SK-N-MC (cell line): ENCODE results near the gene PCGF6.

Experiments used
- DNase-seq: peaks from one replicate; pipeline ENCODE4 v3.0.0-alpha.2; 2011; ENCODE audit warnings: low read depth, low spot score
- H3K27ac ChIP-seq: fragments of 200-600 bp; sonication (generic); 2 replicates; pipeline ENCODE4 v1.5.1; 2016; ENCODE audit warnings: mixed run types
- H3K36me3 ChIP-seq: fragments of 200-600 bp; sonication (generic); 2 replicates; pipeline ENCODE4 v1.6.1; 2017; ENCODE audit warnings: antibody characterized with exemption, low read length, mixed read lengths; ENCODE audit not compliant: insufficient read depth
- H3K4me3 ChIP-seq: fragments of 200-600 bp; sonication (generic); 2 replicates; pipeline ENCODE4 v1.5.1; 2016
- H3K9ac ChIP-seq: fragments of 200-600 bp; sonication (generic); 2 replicates; pipeline ENCODE4 v1.8.0; 2017; ENCODE audit warnings: mixed run types, mixed read lengths; ENCODE audit not compliant: insufficient read length
- H3K9me3 ChIP-seq: fragments of 200-600 bp; sonication (generic); 2 replicates; pipeline ENCODE4 v1.6.1; 2017; ENCODE audit warnings: low read depth, mild to moderate bottlenecking, antibody characterized with exemption, low read length, moderate library complexity, mixed read lengths
- EZH2 ChIP-seq: fragments of 200-600 bp; sonication (generic); IDR thresholded peaks from one replicate; pipeline ENCODE4 v1.6.1; 2017; ENCODE audit warnings: antibody characterized with exemption
- FOXP2 ChIP-seq: optimal IDR thresholded peaks from 2 replicates; pipeline ENCODE3; 2011; ENCODE audit warnings: mild to moderate bottlenecking, moderate library complexity; ENCODE audit not compliant: insufficient read depth; ENCODE audit errors: extremely low read length, control extremely low read depth
- POLR2AphosphoS5 ChIP-seq: IDR thresholded peaks from 2 replicates; pipeline ENCODE4 v1.6.1; 2012; ENCODE audit warnings: mild to moderate bottlenecking, low read depth, low read length, borderline replicate concordance

PCGF6 gene, protein sequence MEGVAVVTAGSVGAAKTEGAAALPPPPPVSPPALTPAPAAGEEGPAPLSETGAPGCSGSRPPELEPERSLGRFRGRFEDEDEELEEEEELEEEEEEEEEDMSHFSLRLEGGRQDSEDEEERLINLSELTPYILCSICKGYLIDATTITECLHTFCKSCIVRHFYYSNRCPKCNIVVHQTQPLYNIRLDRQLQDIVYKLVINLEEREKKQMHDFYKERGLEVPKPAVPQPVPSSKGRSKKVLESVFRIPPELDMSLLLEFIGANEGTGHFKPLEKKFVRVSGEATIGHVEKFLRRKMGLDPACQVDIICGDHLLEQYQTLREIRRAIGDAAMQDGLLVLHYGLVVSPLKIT

DNA sequence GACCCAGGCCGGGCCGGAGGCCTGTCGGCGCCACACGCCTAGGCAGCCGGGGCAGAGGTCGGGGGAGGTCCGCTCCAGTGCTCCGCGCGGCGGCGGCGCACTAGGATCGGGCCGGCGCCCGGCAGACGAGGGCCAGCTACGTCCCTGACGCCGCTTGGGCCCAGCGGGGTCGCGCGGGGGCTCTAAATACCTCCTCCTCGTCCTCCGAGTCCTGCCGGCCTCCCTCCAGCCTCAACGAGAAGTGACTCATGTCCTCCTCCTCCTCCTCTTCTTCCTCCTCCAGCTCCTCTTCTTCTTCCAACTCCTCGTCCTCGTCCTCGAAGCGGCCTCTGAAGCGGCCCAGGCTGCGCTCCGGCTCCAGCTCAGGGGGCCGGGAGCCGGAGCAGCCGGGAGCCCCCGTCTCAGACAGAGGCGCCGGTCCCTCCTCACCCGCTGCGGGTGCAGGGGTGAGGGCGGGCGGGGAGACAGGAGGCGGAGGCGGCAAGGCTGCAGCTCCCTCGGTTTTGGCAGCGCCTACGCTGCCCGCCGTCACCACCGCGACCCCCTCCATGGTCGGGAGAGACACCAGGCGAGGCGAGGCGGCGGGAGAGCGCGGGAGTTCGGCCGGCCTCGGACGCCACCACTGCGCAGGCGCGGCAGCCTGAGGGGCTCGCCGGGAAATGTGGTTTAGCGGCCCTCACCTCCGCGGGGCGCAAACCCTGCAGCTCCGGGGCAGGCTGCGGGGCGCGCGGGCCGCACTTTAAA lies at the start of gene PCGF6:
Gene PCGF6 (minus strand): TSS at position 624 of the 744 bp plus-strand sequence. CDS start 74 bp downstream, at position 550.
- Histone ChIP-seq H3K36me3 (no peaks in the 10 kb centered on the region; the same call in 1 of the 2 replicates), H3K9me3 (no peaks in the 10 kb centered on the region), H3K9ac (peak within 1 kb of the TSS; percentile 62), H3K4me3 (peak within 1 kb of the TSS; percentile 72), H3K27ac (no peak within 1 kb of the TSS)
- no peak for DNase-seq
- peak; percentile 63; the same call in 1 of the 2 replicates for TF ChIP-seq POLR2AphosphoS5
- TF ChIP-seq FOXP2 = no peak

DNA sequence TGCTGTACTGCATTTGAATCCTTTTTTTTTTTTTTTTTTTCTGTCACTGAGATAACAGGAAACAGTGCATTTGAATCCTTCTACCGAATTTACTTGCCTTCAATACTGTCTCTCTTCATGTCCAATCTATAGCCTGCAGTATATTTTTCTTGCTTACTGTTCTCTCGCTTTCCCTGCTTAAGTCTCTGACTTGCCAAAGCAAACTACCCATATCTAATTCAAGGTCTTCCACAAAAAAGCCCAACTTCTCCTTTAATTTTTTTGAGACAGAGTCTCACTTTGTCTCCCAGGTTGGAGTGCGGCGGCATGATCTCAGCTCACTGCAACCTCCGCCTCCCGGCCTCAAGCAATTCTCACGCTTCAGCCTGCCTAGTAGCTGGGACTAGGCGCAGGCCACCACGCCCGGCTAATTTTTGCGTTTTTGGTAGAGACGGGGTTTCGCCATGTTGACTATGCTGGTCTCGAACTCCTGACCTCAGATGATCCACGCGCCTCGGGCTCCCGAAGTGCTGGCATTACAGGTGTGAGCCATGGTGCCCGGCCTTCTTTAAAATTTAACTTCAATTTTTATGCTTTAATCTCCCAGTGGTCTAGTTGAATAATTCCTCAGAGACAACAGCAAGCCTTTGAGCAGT lies 46.4 kb upstream of the PCGF6 start:
- Histone ChIP-seq H3K9me3 (no peaks in the 10 kb centered on the region), H3K4me3 (peak overlapping the region; percentile 89), H3K36me3 (peaks cover 38% of the 10 kb centered on the region), H3K27ac (no peak overlapping the region), H3K9ac (peak overlapping the region; percentile 86)
- TF ChIP-seq POLR2AphosphoS5 (no peak), FOXP2 (no peak), EZH2 (no peak)
- DNase-seq = no peak

DNA sequence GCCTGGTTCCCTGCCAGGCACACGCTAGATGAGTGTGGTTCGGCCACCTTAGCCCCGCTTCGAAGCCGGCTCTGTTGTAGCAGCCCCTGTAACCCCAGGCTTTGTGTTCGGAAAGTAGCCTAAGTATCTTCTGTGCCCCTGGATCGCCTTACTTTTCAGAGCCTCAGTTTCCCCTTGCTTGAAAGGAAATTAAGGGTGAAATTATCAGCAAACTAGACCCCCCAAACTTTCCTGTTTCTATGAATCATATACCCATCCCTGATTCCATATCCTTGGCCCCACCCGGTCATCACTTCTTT lies 45.8 kb upstream of the PCGF6 start:
- peaks cover 36% of the 10 kb centered on the region for H3K36me3 ChIP-seq
- DNase-seq = no peak
- H3K9ac ChIP-seq = peak overlapping the region; percentile 86
- H3K9me3 ChIP-seq = no peaks in the 10 kb centered on the region
- no peak for TF ChIP-seq EZH2
- no peak for TF ChIP-seq POLR2AphosphoS5
- TF ChIP-seq FOXP2 = no peak
- H3K27ac ChIP-seq = no peak overlapping the region
- peak overlapping the region; percentile 89 for H3K4me3 ChIP-seq

GRCh38 chr10:103396067-103396788 lies 45.3 kb upstream of the PCGF6 start, which contains the start of the genes ATP5MK and PDCD11:
Gene ATP5MK (minus strand): TSS chr10:103396475. CDS start chr10:103392457, 4,018 bp downstream.
Gene PDCD11 (plus strand): TSS chr10:103396626. CDS start chr10:103398427, 1,801 bp downstream.
- peak within 1 kb of the TSS; percentile 86 for H3K9ac ChIP-seq
- H3K36me3 ChIP-seq = peaks cover 37% of the 10 kb centered on the region
- H3K4me3 ChIP-seq = peak within 1 kb of the TSS; percentile 89
- no peaks in the 10 kb centered on the region for H3K9me3 ChIP-seq
- TF ChIP-seq POLR2AphosphoS5 (peak; percentile 91), FOXP2 (no peak)
- no peak within 1 kb of the TSS; the same call in 1 of the 2 replicates for H3K27ac ChIP-seq
- DNase-seq = peak; percentile 52

- peak overlapping the region; percentile 89 for H3K4me3 ChIP-seq
- no peak overlapping the region for H3K27ac ChIP-seq
- peak overlapping the region; percentile 86 for H3K9ac ChIP-seq
- DNase-seq = no peak
- peaks cover 40% of the 10 kb centered on the region for H3K36me3 ChIP-seq
- TF ChIP-seq POLR2AphosphoS5 (no peak), FOXP2 (no peak), EZH2 (no peak)
- no peaks in the 10 kb centered on the region for H3K9me3 ChIP-seq
Measured at GRCh38 chr10:103395754-103396066, 44.8 kb upstream of the PCGF6 start.

- Histone ChIP-seq H3K9ac (no peak overlapping the region), H3K36me3 (peaks cover 27% of the 10 kb centered on the region), H3K27ac (no peak overlapping the region), H3K4me3 (no peak overlapping the region), H3K9me3 (no peaks in the 10 kb centered on the region)
- DNase-seq = no peak
- TF ChIP-seq EZH2 (no peak), POLR2AphosphoS5 (no peak), FOXP2 (no peak)
Measured at GRCh38 chr10:103394180-103394579, 43.2 kb upstream of the PCGF6 start.

DNA sequence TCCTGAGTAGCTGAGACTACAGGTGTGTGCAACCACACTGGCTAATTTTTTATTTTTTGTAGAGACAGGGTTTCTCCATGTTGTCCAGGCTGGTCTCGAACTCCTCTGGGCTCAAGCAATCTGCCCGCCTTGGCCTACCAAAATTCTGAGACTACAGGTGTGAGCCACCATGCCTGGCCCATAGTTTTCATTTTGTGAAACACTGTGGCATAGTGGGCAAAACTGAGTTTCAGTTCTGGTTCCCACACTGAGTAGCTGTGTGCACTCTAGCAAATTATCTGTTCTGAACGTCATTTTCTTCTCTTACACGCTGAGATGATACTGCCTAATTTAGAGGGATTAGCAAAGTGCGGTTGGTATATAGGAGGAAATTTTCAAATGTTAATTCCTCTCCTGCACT lies 31.8 kb upstream of the PCGF6 start:
- Histone ChIP-seq H3K36me3 (peaks cover 11% of the 10 kb centered on the region), H3K9me3 (no peaks in the 10 kb centered on the region), H3K4me3 (no peak overlapping the region), H3K9ac (no peak overlapping the region), H3K27ac (no peak overlapping the region)
- TF ChIP-seq FOXP2 (no peak), POLR2AphosphoS5 (no peak), EZH2 (no peak)
- no peak for DNase-seq

GRCh38 chr10:103374263-103374662 lies 23.3 kb upstream of the PCGF6 start:
- Histone ChIP-seq H3K9ac (no peak overlapping the region), H3K4me3 (no peak overlapping the region), H3K9me3 (no peaks in the 10 kb centered on the region), H3K36me3 (peaks cover 3% of the 10 kb centered on the region; the same call in 1 of the 2 replicates), H3K27ac (no peak overlapping the region)
- TF ChIP-seq EZH2 (no peak), FOXP2 (no peak), POLR2AphosphoS5 (no peak)
- no peak for DNase-seq
